Prostate gland (tissue), 2 donors: ENCODE data around the gene SND1.

Experiments used
- POLR2A ChIP-seq: fragments of 450-650 bp; IDR thresholded peaks from one replicate; pipeline ENCODE4 v1.6.1; 2016; ENCODE audit warnings: antibody characterized with exemption, mild to moderate bottlenecking
- TF ChIP-seq, protein P1 (sequence below), 4 experiments: fragments of 200-600 bp in 2 of 4; fragments of 450-650 bp in 2 of 4; sonication (generic) in 2 of 4; IDR thresholded peaks; 1 replicate in 3 of 4; 2 replicates in 1 of 4; pipeline ENCODE4 v1.5.1; 2016 to 2019; ENCODE audit warnings: antibody characterized with exemption in 4 of 4, mild to moderate bottlenecking in 2 of 4, moderate library complexity in 2 of 4

DNA sequence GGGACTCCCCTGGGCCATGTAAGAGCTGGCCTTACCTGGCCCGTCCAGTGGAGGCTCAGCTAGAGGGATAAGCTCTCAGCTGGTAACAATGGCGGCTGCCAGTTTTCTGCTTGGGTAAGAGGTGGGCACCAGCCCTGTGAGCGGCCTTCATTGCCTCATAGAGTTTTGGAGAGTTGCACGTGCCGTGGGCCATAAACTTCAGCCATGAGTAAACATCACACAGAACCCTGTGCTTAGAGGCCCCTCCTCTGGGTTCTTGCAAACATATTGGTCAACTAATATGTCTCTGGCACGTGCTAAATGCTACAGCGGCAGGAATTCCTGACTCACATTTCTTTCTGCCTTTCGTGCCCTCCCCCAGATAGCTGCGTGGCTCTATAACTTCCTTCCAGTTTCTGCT, 485.2 kb downstream of the SND1 start:
- TF ChIP-seq, protein P1, sequence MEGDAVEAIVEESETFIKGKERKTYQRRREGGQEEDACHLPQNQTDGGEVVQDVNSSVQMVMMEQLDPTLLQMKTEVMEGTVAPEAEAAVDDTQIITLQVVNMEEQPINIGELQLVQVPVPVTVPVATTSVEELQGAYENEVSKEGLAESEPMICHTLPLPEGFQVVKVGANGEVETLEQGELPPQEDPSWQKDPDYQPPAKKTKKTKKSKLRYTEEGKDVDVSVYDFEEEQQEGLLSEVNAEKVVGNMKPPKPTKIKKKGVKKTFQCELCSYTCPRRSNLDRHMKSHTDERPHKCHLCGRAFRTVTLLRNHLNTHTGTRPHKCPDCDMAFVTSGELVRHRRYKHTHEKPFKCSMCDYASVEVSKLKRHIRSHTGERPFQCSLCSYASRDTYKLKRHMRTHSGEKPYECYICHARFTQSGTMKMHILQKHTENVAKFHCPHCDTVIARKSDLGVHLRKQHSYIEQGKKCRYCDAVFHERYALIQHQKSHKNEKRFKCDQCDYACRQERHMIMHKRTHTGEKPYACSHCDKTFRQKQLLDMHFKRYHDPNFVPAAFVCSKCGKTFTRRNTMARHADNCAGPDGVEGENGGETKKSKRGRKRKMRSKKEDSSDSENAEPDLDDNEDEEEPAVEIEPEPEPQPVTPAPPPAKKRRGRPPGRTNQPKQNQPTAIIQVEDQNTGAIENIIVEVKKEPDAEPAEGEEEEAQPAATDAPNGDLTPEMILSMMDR (IDR thresholded peaks at IDR 0.05), result no peak
- no peak for TF ChIP-seq POLR2A
